ENCODE measurements around the gene DTD1.
"Not testable (repeated sequence)": the region's sequence is repeated elsewhere in the genome, so short reads cannot be mapped to it uniquely, and the experiment has no call there.

Gene DTD1

DNA sequence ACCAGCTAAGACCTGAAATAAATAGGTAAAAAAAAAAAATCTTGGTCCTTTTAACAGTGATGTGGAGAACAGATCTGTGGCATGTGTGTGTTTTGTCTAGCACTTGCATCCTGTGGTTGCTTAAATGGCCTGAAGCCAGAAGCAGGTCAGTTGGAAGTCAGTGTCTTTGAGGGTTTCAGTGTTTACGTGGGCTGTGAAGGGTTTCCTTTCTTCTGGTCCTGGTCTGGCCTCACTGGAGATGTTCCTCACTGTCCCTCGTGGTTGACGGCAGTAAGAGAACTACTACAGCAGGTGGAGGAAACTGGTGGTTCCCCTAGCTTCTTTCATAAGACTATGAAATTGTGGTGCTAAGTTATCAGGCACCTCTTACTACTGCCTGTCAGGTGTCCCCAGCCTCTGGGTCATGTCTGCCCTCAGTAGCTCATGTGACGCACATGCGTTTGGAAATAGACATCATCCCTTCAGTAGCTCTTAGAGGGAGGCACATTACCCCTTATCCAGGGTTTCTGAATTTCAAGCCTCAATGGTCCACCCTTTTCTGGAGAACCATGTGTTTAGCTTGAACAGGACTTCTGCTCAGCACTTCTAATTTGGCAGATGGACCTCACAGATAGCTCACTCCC, 166.3 kb downstream of the DTD1 start:
- TF ChIP-seq, protein P1, sequence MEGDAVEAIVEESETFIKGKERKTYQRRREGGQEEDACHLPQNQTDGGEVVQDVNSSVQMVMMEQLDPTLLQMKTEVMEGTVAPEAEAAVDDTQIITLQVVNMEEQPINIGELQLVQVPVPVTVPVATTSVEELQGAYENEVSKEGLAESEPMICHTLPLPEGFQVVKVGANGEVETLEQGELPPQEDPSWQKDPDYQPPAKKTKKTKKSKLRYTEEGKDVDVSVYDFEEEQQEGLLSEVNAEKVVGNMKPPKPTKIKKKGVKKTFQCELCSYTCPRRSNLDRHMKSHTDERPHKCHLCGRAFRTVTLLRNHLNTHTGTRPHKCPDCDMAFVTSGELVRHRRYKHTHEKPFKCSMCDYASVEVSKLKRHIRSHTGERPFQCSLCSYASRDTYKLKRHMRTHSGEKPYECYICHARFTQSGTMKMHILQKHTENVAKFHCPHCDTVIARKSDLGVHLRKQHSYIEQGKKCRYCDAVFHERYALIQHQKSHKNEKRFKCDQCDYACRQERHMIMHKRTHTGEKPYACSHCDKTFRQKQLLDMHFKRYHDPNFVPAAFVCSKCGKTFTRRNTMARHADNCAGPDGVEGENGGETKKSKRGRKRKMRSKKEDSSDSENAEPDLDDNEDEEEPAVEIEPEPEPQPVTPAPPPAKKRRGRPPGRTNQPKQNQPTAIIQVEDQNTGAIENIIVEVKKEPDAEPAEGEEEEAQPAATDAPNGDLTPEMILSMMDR (IDR thresholded peaks at IDR 0.05; ENCODE audit: low read depth, low read length, missing control alignments), result no peak
- in situ Hi-C loops (cut with HindIII; ENCODE audit: low pct_ligation_motif_present, low sequenced_read_pairs), result no loop called here
- no peaks in the 10 kb centered on the region for H3K27me3 ChIP-seq (replicated peaks)
- H3K4me3 ChIP-seq (ENCODE audit: low read depth, low read length), result no peak overlapping the region
- no peak overlapping the region for H3K27ac ChIP-seq
- no peak for DNase-seq
- no peaks in the 10 kb centered on the region for H3K36me3 ChIP-seq (replicated peaks)

- TF ChIP-seq, protein P1 (IDR thresholded peaks at IDR 0.05; ENCODE audit: low read depth, low read length, missing control alignments), result no peak
- H3K4me3 ChIP-seq (ENCODE audit: low read depth, low read length), result no peak overlapping the region
- H3K36me3 ChIP-seq (replicated peaks), result no peaks in the 10 kb centered on the region
- no peak overlapping the region for H3K27ac ChIP-seq
- H3K27me3 ChIP-seq (replicated peaks), result no peaks in the 10 kb centered on the region
- in situ Hi-C loops (cut with HindIII; ENCODE audit: low pct_ligation_motif_present, low sequenced_read_pairs), result no loop called here
- DNase-seq, result no peak
Measured at GRCh38 chr20:18754653-18755045, 166.8 kb downstream of the DTD1 start.

DNA sequence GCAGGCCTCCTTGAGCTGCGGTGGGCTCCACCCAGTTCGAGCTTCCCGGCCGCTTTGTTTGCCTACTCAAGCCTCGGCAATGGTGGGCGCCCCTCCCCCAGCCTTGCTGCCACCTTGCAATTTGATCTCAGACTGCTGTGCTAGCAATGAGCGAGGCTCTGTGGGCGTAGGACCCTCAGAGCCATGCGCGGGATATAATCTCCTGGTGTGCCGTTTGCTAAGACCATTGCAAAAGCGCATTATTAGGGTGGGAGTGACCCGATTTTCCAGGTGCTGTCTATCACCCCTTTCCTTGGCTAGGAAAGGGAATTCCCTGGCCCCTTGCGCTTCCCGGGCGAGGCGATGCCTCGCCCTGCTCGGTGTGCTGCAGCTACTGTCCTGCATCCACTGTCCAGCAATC, 173.0 kb downstream of the DTD1 start:
- H3K27ac ChIP-seq; in situ Hi-C loops (cut with HindIII; ENCODE audit: low pct_ligation_motif_present, low sequenced_read_pairs); DNase-seq: not testable (repeated sequence)

DNA sequence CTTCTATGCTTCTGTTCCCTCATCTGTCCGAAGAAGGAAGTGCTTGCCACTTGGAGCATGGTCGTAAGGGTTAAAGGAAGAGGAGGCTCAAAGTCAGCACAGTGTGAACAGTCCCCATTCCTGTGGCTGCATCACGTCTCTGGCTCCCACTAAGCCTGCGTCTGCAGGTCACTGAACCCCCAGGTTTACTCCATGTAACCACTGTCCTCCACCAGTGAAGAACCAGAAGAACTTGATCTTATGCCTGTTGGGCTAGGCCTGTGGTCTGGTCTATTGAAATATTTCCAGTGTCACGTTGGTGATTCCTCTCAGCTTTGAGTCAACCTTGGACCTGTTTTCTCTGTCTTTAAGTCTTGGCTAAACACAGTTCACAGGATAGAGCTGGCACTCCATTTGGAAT, 179.8 kb downstream of the DTD1 start:
- DNase-seq, result no peak
- in situ Hi-C loops (cut with HindIII; ENCODE audit: low pct_ligation_motif_present, low sequenced_read_pairs), result no loop called here
- H3K27me3 ChIP-seq (replicated peaks), result no peaks in the 10 kb centered on the region
- no peak overlapping the region for H3K27ac ChIP-seq
- H3K4me3 ChIP-seq (ENCODE audit: low read depth, low read length), result no peak overlapping the region
- TF ChIP-seq, protein P1 (IDR thresholded peaks at IDR 0.05; ENCODE audit: low read depth, low read length, missing control alignments), result no peak
- H3K36me3 ChIP-seq (replicated peaks), result no peaks in the 10 kb centered on the region

More for the DNA sequence above, 173.0 kb downstream of the DTD1 start:
- not testable (repeated sequence) for H3K4me3 ChIP-seq (ENCODE audit: low read depth, low read length); H3K27me3 ChIP-seq (replicated peaks); H3K36me3 ChIP-seq (replicated peaks)

DNA sequence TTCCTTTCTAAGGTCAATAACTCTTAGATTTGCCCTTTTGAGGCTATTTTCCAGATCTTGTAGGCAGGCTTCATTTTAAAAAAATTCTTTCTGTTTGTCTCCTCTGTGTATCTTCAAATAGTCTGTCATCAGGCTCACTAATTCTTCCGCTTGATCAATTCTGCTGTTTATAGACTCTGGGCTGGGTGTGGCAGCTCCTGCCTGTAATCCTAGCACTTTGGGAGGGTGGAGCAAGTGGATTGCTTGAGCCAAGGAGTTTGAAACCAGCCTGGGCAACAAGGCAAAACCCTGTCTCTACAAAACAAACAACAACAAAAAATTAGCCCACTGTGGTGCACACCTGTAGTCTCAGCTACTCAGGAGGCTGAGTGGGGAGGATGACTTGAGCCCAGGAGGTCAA, 185.7 kb downstream of the DTD1 start:
- Histone ChIP-seq H3K36me3 (replicated peaks) (no peaks in the 10 kb centered on the region), H3K27ac (no peak overlapping the region), H3K4me3 (ENCODE audit: low read depth, low read length) (no peak overlapping the region), H3K27me3 (replicated peaks) (no peaks in the 10 kb centered on the region)
- DNase-seq, result no peak
- TF ChIP-seq, protein P1 (IDR thresholded peaks at IDR 0.05; ENCODE audit: low read depth, low read length, missing control alignments), result no peak
- in situ Hi-C loops (cut with HindIII; ENCODE audit: low pct_ligation_motif_present, low sequenced_read_pairs), result no loop called here

DNA sequence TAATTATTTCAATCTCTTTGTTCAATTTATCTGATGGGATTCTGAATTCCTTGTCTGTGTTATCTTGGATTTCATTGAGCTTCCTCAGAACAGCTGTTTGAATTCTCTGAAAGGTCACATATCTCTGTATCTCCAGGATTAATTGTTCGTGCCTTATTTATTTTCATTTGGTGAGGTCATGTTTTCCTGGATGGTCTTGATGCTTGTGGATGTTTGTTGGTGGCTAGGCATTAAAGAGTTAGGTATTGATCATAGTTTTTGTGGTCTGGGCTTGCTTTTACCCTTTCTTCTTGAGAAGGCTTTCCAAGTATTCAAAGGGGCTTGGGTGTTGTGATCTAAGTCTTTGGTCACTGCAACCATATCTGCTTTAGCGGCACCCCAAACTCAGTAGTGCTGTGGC, 186.4 kb downstream of the DTD1 start:
- TF ChIP-seq, protein P1 (IDR thresholded peaks at IDR 0.05; ENCODE audit: low read depth, low read length, missing control alignments), result no peak
- DNase-seq, result no peak
- no peaks in the 10 kb centered on the region for H3K27me3 ChIP-seq (replicated peaks)
- no peak overlapping the region for H3K27ac ChIP-seq
- H3K4me3 ChIP-seq (ENCODE audit: low read depth, low read length), result no peak overlapping the region
- H3K36me3 ChIP-seq (replicated peaks), result no peaks in the 10 kb centered on the region
- in situ Hi-C loops (cut with HindIII; ENCODE audit: low pct_ligation_motif_present, low sequenced_read_pairs), result no loop called here

Measured in brain microvascular endothelial cell (primary cell).